IPS-NIHi7 (cell line): ENCODE measurements around the gene RACK1.

Experiments used
- DNase-seq: peaks from one replicate; pipeline ENCODE4 v3.0.0; 2012; ENCODE audit warnings: mixed read lengths; ENCODE audit errors: extremely low spot score

RACK1 gene

GRCh38 chr5:181259974-181260719 is 16.4 kb upstream of the RACK1 start:
- DNase-seq: no peak

- DNase-seq: no peak
These were observed 15.6 kb upstream of the RACK1 start for GRCh38 chr5:181259283-181259682.

- no peak for DNase-seq
These were observed 14.9 kb upstream of the RACK1 start for GRCh38 chr5:181258576-181258975.

DNA sequence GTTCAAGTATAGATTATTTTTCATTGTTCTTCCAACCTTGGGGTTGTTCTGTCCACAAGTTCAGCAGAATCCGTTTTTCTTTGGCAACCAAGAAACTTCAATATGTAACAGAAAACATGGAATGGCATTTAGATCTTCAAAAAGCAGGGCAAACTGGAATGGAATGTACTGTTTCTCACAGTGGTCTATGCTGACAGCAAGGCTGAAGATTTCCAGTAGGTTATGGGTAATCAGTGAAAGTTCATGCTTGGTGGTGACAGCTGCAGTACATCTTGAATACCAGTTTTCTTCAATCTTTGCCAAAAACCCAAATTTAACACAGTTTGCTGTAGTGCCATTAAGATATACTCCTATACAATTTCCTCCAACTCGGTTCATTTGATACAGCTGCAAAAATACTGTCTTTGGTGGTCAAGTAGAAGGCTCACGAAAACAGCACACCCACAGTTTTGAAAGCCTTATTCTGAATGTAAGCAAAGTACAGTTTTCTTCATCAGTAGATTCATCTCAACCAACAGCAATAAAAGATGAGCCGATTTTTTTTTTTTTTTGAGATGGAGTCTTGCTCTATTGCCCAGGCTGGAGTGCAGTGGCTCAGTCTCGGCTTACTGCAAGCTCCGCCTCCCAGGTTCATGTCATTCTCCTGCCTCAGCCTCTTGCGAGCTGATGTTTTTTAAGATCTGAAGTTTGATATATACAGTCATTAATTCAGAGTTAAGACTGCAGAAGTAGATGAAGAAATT is 12.3 kb upstream of the RACK1 start:
- no peak for DNase-seq

GRCh38 chr5:181255276-181255675 is 11.6 kb upstream of the RACK1 start:
- no peak for DNase-seq

DNA sequence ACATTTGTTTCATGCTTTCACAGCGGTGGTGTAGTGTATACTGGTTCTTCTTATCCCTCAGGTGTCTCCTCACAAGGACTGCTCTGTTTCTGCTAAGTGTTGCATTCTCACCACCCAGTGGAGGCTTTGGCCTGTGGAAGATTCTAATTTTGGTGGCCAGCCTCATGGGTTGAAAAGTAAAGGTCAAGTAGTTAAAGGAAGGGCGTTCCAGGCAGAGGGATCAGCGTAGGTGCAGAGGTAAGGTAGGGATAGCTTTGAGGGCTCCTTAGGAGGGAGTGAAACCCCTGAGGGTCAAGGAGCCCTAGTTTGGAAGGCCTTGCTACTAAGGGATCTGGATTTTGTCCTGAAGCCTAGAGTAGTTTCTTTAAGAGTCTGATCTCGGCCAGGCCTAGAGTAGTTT is 4.6 kb upstream of the RACK1 start:
- no peak for DNase-seq

- DNase-seq: peak; percentile 88
These were observed 2.8 kb upstream of the RACK1 start for GRCh38 chr5:181246276-181247049.

- DNase-seq: no peak
These were observed 1.9 kb upstream of the RACK1 start for GRCh38 chr5:181245427-181246275.

DNA sequence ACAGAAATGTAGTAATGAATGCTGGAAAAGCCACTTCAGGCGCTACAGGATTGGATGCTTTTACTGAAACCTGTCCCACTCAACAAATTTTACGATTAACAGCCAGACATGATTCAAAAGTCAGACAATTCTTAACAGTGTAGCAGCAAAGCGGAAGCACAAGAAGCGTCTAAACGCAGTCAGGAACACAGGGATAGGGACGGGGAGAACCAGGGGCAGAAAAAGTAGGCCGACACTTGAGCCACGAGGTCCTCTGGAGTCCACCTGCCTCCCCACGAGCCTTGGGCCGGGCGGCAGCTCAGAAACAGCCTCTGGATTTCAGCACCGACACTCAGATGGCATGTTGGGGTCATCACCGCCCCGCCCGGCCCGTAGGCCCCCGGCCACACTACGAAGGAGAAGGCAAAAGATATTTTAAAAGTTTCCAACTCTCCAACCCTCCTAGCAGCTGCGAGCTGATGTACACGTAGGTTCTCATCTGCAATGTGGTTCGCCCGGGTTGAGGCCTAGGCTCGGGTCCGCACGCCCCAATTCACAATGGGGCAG is 615 bp downstream of the RACK1 start:
- DNase-seq: no peak

DNA sequence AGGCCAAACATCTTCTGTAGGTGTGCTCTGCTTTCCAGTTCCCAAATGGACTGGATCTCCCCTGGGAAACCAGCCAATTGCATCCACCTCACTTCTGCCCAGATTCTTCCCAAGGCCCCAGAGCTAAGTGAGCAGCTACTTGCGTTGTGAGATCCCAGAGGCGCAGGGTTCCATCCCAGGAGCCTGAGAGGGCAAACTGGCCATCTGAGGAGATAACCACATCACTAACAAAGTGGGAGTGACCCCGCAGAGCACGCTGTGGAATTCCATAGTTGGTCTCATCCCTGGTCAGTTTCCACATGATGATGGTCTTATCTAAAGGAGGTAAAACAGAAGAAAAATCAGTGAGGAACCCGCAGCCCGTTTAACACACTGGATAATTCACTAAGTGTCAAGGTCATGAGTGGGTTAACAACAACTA is 1.7 kb downstream of the RACK1 start:
- DNase-seq: no peak

GRCh38 chr5:181241393-181241975 is 2.2 kb downstream of the RACK1 start:
- no peak for DNase-seq

GRCh38 chr5:181239062-181239663 is 4.5 kb downstream of the RACK1 start:
- no peak for DNase-seq

- no peak for DNase-seq
These were observed 5.8 kb downstream of the RACK1 start for GRCh38 chr5:181237729-181238385.

- DNase-seq: no peak
These were observed 6.6 kb downstream of the RACK1 start for GRCh38 chr5:181236954-181237641.

DNA sequence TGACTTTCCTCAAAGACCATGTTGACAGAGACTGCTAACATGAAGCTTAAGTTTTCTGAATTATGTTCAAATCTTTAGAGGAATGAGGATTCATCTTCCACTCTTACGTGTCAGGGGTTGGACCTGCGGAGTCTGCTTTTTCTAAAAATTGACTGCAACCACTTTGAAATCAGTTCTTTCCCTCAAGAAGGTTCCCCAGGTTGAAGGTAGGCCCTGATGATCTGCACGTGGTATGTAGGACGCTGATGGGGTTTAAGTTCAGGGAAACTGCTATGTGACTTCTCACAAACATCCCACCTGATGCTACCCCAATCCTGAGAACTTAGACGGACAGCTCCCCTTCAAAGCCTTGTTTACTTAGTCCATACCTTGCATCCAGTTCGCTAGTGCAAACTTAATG is 7.2 kb downstream of the RACK1 start:
- no peak for DNase-seq

- no peak for DNase-seq
These were observed 7.9 kb downstream of the RACK1 start for GRCh38 chr5:181235689-181236366.

GRCh38 chr5:181235323-181235688 is 8.4 kb downstream of the RACK1 start:
- no peak for DNase-seq

- no peak for DNase-seq
These were observed 9.0 kb downstream of the RACK1 start for GRCh38 chr5:181234455-181235306.
